OCI-LY7 (cell line): ENCODE data around the gene CXCR6. TPM values are rescaled to one million over a fixed set of nuclear protein-coding genes. Genes with fewer than 3 reads are reported as not detected.

Experiments used
- BruUV-seq: library from RNA; stranded (reverse); fragments of 400-500 nt; replicated peaks from 2 replicates; lab custom pipeline; 2021; lab: Mats Ljungman, UMichigan
- CTCF ChIA-PET: fragments of 300-600 bp; sonication (Branson Sonifier 250); formaldehyde crosslinking; loops from one replicate; lab custom pipeline; 2022; ENCODE audit warnings: antibody characterized with exemption; ENCODE audit not compliant: unreplicated experiment; lab: Charles Lee
- POLR2A ChIA-PET: fragments of 300-600 bp; sonication (Branson Sonifier 250); formaldehyde crosslinking; loops from one replicate; lab custom pipeline; 2022; ENCODE audit warnings: antibody characterized with exemption; lab: Charles Lee
- DNase-seq: peaks from one replicate; pipeline ENCODE4 v3.0.0-alpha.2; 2015; ENCODE audit warnings: low spot score
- H2AFZ ChIP-seq: fragments of 200-600 bp; sonication (generic), shearing (Covaris generic); 2 replicates; pipeline ENCODE4 v1.6.1; 2014; ENCODE audit warnings: mild to moderate bottlenecking, antibody characterized with exemption, low read length, moderate library complexity
- H3K27ac ChIP-seq: fragments of 200-600 bp; sonication (generic); 2 replicates; pipeline ENCODE4 v1.5.1; 2014; ENCODE audit warnings: mixed run types, low read depth, mild to moderate bottlenecking, moderate library complexity, low read length, inconsistent platforms; ENCODE audit not compliant: poor library complexity, severe bottlenecking
- H3K36me3 ChIP-seq: fragments of 200-600 bp; sonication (generic); 2 replicates; pipeline ENCODE4 v1.6.1; 2014; ENCODE audit warnings: mild to moderate bottlenecking, antibody characterized with exemption, low read length, moderate library complexity, mixed read lengths; ENCODE audit not compliant: insufficient read depth
- H3K4me1 ChIP-seq: fragments of 200-600 bp; sonication (generic); 2 replicates; pipeline ENCODE4 v1.5.1; 2014; ENCODE audit warnings: mild to moderate bottlenecking, low read length; ENCODE audit not compliant: insufficient read depth, poor library complexity, severe bottlenecking
- H3K4me2 ChIP-seq: fragments of 200-600 bp; sonication (generic); 2 replicates; pipeline ENCODE4 v1.6.1; 2014; ENCODE audit warnings: mild to moderate bottlenecking, low read length
- H3K4me3 ChIP-seq: fragments of 200-600 bp; sonication (generic); 2 replicates; pipeline ENCODE4 v1.5.1; 2014; ENCODE audit warnings: mild to moderate bottlenecking, low read depth, low read length; ENCODE audit not compliant: poor library complexity, severe bottlenecking
- H3K79me2 ChIP-seq: fragments of 200-600 bp; sonication (generic); 2 replicates; pipeline ENCODE4 v1.6.1; 2016; ENCODE audit warnings: low read depth, mild to moderate bottlenecking, low read length, moderate library complexity, mixed read lengths; ENCODE audit not compliant: insufficient read depth
- H3K9me2 ChIP-seq: fragments of 200-600 bp; sonication (generic); 2 replicates; pipeline ENCODE4 v1.6.1; 2016; ENCODE audit warnings: mild to moderate bottlenecking, low read length, mixed read lengths; ENCODE audit not compliant: insufficient read depth
- H3K9me3 ChIP-seq: fragments of 200-600 bp; sonication (generic); 2 replicates; pipeline ENCODE4 v1.6.1; 2014; ENCODE audit warnings: mild to moderate bottlenecking, mixed run types, low read length, mixed read lengths
- H4K20me1 ChIP-seq: fragments of 200-600 bp; sonication (generic); 2 replicates; pipeline ENCODE4 v1.6.1; 2014; ENCODE audit warnings: mild to moderate bottlenecking, antibody characterized with exemption, low read length, moderate library complexity, mixed read lengths; ENCODE audit not compliant: insufficient read depth
- EZH2phosphoT487 ChIP-seq: fragments of 200-600 bp; sonication (generic); IDR thresholded peaks from 2 replicates; pipeline ENCODE4 v1.6.1; 2018; ENCODE audit warnings: low read depth, borderline replicate concordance, mild to moderate bottlenecking, mixed run types, antibody characterized with exemption, low read length, moderate library complexity, mixed read lengths
- intact Hi-C: fragments of 100-400 bp; cut with micrococcal nuclease; formaldehyde crosslinking; loops from one replicate; pipeline ENCODE4 v1.10.0; 2022; ENCODE audit not compliant: unreplicated experiment
- total RNA-seq, 2 experiments: library from RNA; depleted of rRNA in 1 of 2; stranded (reverse); fragments of >200 nt in 1 of 2; shearing (Covaris generic) in 1 of 2; gene quantifications; 2 replicates each; pipeline ENCODE4 v1.2.3, GENCODE V29; 2014 to 2022
- TF ChIP-seq, protein P1 (sequence below): fragments of 200-600 bp; sonication (generic); conservative IDR thresholded peaks from 2 replicates; pipeline ENCODE4 v1.5.1; 2014; ENCODE audit warnings: mild to moderate bottlenecking, antibody characterized with exemption, low read length, moderate library complexity, mixed read lengths

The CXCR6 gene
- total RNA-seq, 2 experiments from 2014 or later, result not detected

DNA sequence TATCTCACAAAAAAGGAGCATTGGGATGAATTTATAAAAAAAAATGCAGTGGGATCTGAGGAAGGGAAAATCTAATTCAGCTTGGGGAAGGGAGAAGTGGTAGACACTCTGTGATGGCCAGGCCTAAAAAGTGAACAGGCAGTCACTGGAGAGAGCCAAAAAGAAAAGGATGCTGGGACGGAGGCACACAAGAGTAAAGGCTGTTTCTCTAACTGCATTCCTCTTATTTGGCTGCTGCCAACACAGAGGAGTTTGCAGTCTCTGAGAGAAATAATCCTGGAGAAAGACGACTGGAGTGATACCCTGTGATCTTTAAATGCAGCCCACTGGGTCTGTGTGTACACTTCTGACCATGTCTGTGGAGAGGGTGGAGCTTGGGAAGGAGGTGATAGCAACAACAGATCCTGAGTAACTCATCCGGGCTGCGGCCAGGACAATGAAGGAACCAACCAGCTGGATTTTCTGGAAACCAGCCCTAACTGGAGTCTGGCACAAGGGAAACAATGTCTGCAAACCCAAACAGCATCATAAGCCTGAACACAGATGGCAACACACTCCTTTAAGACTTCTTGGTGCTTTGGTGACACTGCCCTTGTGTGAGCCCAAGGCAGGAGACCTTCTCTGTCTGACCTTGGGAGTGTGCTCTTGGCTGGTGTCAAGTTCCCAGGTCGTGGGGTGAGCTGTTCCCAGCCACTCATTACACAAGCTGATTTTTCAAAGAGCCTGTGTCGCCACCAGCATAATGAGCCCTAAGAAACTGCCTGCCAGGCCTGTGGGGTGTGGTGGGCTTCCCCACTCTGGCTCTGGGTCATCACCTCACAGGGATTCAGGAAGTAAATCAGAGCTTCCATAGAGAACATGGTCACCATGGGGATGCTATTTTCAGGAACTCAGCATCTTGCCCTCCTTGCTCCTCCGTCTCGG, 44.4 kb downstream of the CXCR6 start:
- no peak overlapping the region for H2AFZ ChIP-seq
- H3K4me3 ChIP-seq, result no peak overlapping the region
- H3K27ac ChIP-seq, result no peak overlapping the region
- no peaks in the 10 kb centered on the region; the same call in 1 of the 2 replicates for H4K20me1 ChIP-seq
- ChIA-PET POLR2A (interaction anchor here (0.8 kb wide), 1 partner anchor 67 kb away, joined by 3 read pairs; no protein-coding TSS in a partner anchor), CTCF (interaction anchor here (0.8 kb wide), 1 partner anchor 95 kb away, joined by 3 read pairs; no protein-coding TSS in a partner anchor)
- intact Hi-C loops, result no loop called here
- peaks cover 23% of the 10 kb centered on the region for H3K36me3 ChIP-seq
- peaks cover under 1% of the 10 kb centered on the region; the same call in 1 of the 2 replicates for H3K79me2 ChIP-seq
- H3K9me2 ChIP-seq, result no peaks in the 10 kb centered on the region
- H3K4me1 ChIP-seq, result peaks cover 7% of the 10 kb centered on the region
- TF ChIP-seq EZH2phosphoT487, result no peak
- TF ChIP-seq, protein P1, sequence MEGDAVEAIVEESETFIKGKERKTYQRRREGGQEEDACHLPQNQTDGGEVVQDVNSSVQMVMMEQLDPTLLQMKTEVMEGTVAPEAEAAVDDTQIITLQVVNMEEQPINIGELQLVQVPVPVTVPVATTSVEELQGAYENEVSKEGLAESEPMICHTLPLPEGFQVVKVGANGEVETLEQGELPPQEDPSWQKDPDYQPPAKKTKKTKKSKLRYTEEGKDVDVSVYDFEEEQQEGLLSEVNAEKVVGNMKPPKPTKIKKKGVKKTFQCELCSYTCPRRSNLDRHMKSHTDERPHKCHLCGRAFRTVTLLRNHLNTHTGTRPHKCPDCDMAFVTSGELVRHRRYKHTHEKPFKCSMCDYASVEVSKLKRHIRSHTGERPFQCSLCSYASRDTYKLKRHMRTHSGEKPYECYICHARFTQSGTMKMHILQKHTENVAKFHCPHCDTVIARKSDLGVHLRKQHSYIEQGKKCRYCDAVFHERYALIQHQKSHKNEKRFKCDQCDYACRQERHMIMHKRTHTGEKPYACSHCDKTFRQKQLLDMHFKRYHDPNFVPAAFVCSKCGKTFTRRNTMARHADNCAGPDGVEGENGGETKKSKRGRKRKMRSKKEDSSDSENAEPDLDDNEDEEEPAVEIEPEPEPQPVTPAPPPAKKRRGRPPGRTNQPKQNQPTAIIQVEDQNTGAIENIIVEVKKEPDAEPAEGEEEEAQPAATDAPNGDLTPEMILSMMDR, result no peak
- H3K9me3 ChIP-seq, result no peaks in the 10 kb centered on the region
- no peak overlapping the region for H3K4me2 ChIP-seq
- DNase-seq, result no peak
- no TSS peak for BruUV-seq

DNA sequence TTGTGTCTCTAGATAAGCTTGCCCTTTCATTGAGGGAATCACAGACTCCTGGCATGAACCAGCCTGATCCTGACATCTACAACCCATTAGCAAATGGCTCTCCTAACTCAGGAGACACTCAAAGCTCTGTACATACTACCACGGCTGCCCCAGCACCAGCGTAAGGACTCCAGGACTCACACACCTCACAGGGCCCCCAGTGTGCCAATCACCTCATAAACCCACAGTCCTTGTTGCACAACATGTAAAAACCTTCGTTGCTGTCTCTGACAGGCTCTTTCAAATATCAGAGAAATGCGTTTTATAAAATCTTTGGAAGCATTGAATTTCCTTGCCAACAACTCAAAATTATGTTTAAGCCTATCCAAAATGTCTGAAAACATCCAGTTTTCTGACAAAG, 45.1 kb downstream of the CXCR6 start:
- Histone ChIP-seq H3K4me1 (peaks cover 15% of the 10 kb centered on the region), H3K79me2 (peaks cover 7% of the 10 kb centered on the region; the same call in 1 of the 2 replicates), H3K4me3 (no peak overlapping the region), H2AFZ (no peak overlapping the region), H3K9me3 (no peaks in the 10 kb centered on the region), H3K9me2 (no peaks in the 10 kb centered on the region), H3K36me3 (peaks cover 15% of the 10 kb centered on the region), H3K27ac (no peak overlapping the region), H3K4me2 (no peak overlapping the region), H4K20me1 (no peaks in the 10 kb centered on the region; the same call in 1 of the 2 replicates)
- no peak for DNase-seq
- ChIA-PET CTCF (interaction anchor here (0.8 kb wide), 1 partner anchor 95 kb away, joined by 3 read pairs; no protein-coding TSS in a partner anchor), POLR2A (no interaction called here)
- no TSS peak for BruUV-seq
- no peak for TF ChIP-seq EZH2phosphoT487
- TF ChIP-seq, protein P1, result no peak
- intact Hi-C loops, result no loop called here
